HG03039 (cell line): Measurements from ENCODE around the gene DNAJB4.
"Not testable (repeated sequence)": the region's sequence is repeated elsewhere in the genome, so short reads cannot be mapped to it uniquely, and the experiment has no call there.

Experiments used
- ATAC-seq: cut with Tn5 transposase; IDR thresholded peaks from one replicate; pipeline ENCODE4 v1.9.1; 2021; ENCODE audit warnings: mild to moderate bottlenecking, moderate library complexity; ENCODE audit not compliant: unreplicated experiment

DNAJB4 gene

DNA sequence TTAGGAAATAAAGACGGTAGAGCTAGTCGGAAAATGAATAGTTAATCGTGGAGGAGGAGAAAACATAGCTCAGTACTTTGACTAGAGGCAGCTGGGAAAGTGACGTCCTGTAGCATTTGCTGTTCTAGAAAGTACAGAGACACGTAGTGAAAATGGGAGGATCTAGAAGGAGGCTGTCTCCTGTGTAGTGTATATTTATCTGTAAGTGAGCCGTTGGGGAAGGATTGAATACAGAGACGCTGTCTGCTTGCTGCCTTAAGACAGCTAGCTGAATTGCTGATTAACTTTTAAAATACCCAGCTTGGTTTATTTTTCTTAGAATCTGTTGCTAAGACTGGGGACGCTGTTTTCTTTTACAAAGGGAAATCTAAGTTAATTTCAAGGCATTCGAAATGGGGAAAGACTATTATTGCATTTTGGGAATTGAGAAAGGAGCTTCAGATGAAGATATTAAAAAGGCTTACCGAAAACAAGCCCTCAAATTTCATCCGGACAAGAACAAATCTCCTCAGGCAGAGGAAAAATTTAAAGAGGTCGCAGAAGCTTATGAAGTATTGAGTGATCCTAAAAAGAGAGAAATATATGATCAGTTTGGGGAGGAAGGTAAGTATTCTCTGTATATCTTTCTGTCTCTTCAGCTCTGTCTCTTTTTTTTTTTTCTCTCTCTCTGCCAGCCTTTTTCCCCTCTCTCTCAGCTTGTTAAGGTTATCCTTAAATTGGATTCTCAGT is at the start of gene DNAJB4:
DNAJB4 (plus strand) TSS at position 221 of the 729 bp plus-strand sequence; CDS start at position 393, 172 bp downstream.
- ATAC-seq = peak; percentile 99

DNA sequence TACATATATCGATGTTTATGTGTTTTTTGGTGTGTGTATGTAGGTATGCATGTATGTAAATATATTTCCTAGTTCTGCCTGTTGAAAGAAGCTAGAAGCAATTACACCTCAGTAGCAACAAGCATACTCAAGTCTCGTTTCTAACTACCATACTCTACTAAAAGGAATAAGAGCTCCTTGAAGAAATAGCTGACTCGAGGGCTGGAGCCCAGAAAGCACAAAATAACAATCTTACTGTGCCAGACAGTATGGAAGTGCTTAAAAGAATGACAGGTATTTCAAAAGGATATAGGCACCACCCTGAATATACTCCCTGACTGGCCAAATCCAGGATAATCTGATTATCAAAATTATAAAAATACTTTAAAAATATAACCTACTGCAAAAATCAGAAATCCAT is 49.0 kb upstream of the DNAJB4 start:
- no peak for ATAC-seq

DNA sequence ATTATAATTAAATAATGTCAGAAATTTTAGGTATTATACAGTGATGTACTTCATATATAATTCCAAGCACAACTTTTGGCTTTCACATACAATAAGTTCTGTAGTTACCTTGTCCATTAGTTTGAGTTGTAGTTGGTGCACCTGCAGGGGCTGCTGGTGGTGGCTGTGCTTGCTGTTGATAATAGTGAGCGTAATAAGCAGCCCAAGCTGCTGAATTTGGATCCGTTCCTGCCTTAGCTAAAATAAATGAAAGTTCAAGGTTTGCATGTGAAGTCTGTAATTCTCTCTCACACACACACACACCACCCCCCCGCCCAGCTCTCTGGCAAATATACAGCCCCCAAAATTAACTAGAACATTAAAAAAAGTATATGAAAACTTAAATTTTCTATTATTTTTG is 48.3 kb upstream of the DNAJB4 start:
- ATAC-seq = no peak

DNA sequence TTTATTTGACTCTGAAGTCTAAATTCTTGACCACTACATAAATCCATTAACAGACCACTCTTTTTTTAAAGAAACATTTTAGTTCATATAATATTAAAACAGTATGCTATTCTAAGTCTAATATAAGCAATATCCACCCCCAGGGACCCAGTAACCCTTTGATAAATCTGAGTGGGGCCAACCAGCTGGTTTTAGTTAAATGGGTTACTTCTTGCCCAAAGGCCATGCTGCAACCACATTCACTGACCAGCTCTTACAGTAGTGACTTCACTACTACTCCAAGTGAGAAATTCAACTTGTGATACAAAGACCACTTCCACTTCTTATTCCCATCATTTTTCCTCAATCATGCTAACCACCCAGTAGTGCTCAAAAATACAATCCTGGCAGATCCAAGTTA is 46.3 kb upstream of the DNAJB4 start:
- ATAC-seq = no peak

DNA sequence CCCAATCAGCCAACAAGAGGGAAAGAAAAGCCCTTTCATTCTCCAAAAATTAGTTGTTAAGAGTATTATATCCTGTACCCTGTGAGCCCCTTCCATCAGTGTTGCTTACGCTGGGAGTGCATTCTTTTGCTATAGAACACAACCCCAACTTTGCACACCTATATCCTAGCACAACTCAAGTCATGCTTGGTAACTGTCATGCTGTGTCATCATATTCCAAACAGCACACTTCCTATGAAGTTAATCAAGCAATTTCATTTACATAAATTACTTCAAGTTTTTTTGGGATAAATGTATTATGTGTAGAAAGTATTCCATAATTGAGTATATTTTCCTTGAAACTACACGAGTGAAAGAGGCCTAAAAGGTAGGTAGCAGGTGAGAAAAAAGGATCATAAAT is 45.9 kb upstream of the DNAJB4 start:
- no peak for ATAC-seq

DNA sequence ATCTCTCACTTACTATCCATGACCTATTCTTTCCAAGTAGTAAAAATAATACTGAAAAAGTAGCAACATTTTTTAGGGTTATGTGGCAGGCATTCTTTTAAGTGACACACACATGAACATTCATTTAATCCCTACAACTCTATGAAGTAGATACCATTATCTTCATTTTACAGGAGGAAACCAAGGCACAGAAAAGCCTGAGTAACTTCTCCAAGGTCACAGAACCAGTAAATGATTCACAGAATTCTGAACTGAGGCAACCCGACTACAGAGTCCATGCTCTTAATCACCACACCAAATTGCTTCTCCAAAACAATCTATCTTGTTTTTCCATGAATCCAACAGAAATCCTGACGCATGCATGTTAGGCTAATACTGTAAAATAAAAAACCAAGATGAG is 43.3 kb upstream of the DNAJB4 start:
- no peak for ATAC-seq

DNA sequence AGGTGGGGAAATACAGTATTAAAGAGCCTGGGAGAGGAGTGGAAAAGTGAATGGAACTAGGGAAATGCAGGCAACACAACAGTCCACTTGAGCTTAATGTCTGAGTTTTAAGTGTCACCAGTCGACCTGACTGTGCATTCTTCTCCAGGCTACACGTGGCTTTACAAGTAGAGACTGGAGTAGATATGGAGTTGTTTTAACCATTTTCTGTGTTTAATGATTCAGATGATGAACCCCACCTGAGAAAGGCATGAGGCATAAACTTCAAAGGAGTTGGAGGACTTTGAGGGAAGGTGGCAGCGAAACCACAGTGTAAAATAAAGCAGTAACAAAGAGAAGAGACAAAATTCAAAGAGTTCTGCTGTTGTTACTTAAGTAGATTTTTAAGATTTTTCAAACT is 38.4 kb upstream of the DNAJB4 start:
- ATAC-seq = no peak

DNA sequence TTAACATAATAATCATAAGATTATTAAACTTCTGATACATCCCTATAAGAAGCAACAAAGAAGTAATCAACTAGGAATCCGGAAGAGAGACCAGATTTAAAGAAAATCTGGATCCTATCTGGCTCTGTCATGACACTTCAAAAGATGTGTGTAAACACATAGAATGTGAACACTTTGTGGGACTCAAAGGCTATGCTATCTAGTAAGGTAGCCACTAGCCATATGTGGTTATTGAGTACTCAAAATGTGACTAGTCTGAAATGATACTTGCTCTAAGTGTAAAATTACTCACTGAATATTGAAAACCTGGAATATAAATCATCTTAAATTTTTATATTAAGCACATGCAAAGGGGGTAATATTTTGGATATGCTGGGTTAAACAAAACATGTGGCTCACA is 34.5 kb upstream of the DNAJB4 start:
- ATAC-seq = no peak

DNA sequence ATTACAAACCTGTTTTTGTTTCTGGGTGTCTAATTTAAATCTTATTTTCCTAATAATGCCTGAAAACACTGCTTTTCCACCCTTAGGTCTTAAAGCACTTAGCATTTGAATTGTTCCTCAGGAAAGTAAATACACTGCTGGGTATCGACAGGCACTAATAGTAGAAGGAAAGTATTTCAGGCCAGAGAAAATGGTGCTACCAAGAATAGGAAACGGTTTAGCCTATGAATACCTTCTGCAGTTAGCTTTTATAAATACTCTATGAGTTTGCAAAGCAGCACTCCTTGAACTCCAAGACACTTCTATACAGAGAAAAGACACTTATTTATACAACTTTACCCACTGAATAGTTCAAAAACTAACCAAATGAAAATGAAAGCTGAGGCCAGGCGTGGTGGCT is 32.7 kb upstream of the DNAJB4 start:
- no peak for ATAC-seq

DNA sequence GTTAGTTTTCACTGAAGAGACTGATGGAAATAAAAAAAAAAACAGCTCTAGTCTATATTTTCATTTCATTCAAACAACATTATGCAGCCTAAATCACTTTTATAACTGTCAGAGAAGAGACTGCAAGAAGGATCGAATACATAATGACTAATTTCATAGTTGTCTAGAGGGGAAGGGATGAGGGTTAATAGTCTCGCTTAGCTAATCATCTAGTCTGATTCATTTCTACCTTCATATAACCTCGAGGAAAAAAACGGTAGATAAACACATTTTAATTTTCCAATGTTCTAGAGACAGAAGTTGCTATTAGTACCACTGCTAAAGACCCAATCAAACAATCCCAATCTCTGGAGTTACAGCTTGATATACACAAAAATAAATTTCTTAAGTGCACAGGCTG is 29.4 kb upstream of the DNAJB4 start:
- ATAC-seq = no peak

DNA sequence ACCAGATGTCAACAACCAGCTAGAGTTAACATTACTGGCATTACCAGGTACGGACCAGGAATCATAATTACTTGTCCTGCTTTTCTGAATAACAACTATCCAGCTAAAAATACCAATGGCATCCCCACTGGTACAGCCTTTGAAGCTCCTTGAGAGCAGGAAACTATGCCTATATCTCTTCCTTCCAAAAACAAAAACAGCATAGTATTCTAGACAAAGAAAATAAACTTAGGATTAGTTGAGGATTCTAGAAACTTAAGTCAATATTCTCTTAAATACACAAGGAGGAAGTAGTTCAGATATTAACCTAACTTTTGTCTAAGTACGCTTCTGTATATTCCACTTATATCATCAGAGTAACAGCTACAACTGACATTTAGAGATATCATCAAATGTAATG is 28.8 kb upstream of the DNAJB4 start:
- no peak for ATAC-seq

DNA sequence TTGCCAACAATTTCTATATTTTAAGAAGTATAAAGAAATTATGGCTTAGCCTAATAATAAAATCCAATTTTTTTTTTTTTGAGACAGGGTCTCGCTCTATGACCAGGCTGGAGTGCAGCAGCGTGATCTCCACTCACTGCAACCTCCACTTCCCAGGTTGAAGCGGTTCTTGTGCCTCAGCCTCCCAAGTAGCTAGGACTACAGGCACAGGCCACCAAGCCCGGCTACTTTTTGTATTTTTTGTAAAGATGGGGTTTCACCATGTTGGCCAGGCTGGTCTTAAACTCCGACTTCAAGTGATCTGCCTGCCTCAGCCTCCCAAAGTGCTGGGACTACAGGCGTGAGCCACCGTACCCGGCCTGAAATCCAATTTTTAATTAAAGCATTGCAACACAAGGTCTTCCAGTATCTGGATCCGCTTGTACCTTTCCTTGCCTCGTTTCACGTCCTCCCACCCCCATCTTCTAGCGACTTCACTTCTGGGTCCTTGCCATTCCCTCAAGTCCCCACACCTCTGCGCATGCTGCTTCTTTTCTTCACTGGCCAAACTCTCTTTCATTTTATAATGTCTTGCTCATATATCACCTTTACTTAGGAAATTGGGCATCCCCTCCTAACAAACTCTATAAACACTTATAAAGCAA is 28.2 kb upstream of the DNAJB4 start:
- no peak for ATAC-seq

DNA sequence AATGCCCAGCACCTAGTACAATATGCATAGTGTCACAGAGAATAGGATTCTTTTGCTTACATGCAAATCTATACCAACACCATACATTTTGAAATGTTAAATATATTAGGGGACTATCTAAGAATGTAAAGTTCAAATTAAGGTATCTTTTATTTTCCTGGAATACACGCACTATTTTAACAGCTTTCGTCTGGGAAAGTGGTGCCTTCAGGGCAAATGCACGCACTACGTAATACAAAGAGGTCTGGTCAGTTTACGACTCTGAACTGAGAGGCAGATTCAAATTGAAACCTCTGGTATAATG is 26.8 kb upstream of the DNAJB4 start:
- ATAC-seq = no peak

DNA sequence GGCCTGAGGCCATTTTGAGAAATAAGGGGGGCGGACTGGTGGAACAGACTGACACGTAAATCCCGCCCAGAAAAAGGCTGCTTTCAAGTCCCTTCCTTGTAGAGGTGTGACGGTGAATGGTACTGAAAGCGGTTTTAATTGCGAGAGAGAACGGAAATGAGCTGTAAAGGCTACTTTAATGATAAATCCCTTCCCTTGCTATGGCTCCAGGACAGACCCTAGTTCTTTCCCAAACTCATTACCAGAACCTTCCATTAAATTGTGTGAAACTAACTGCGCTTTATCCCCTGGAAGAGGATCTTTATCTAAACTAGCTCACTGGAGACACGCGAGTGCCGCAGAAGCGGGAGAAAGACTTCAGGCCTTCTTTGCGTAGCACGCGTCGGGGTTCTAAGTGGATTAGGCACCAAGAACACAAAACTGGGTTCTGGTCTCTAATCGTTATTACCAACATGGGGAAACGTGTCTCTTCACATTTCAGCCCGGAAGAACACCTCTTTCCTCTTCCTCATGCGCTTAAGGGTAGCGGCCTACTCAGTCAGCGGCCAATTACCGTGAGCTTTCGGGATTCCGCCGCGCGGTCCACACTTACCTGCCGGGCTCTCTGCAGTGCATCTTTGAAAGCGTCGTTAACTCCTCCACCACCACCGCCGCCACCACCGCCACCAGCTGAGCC is 26.3 kb upstream of the DNAJB4 start:
- peak; percentile 61 for ATAC-seq

DNA sequence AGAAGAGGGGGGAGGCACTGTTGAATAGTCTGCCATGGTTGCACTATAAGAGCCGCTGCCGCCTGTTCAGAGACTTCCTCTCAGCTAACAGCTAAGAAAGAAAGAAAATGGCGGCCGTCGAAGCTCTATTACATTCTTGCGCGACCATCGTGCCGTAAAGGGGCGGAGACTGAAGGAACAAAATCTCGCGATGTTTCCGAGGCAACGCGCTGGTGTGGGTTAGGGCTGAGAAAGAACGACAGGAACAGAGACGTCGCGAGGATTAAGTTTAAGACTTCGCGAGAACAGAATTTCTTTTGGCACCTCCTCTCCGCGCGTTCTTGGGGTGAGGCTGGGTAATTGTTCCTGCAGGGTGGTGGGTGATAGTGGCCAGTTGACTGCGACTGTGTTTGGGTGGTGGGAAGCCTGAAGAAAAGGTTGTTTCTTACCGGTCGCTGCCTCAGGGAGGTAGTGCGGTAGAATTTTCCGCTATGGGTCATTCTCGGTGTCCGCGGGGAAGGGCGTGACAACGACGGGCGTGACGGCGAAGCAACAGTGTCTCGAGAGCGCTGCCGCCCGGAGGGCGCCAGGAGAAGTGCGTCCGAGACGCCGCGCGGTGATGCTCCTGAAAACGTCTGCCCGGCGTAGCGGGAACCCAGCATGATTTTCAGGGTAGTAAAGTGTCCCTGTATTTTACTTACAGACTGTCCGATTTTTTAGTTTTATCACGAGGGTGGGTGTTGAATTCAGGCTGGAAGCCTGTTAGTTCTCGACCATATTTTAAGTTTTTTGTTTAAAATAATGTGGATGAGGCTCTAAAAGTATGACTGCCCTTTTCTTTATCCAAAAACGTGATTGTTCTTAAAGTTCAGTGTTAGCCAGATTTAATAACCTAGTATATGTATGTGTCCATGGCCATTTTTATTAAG is 25.5 kb upstream of the DNAJB4 start, which contains the start of gene FUBP1:
FUBP1 (minus strand) TSS at position 104 of the 908 bp plus-strand sequence; CDS start at position 36, 68 bp downstream.
- ATAC-seq = peak; percentile 72

DNA sequence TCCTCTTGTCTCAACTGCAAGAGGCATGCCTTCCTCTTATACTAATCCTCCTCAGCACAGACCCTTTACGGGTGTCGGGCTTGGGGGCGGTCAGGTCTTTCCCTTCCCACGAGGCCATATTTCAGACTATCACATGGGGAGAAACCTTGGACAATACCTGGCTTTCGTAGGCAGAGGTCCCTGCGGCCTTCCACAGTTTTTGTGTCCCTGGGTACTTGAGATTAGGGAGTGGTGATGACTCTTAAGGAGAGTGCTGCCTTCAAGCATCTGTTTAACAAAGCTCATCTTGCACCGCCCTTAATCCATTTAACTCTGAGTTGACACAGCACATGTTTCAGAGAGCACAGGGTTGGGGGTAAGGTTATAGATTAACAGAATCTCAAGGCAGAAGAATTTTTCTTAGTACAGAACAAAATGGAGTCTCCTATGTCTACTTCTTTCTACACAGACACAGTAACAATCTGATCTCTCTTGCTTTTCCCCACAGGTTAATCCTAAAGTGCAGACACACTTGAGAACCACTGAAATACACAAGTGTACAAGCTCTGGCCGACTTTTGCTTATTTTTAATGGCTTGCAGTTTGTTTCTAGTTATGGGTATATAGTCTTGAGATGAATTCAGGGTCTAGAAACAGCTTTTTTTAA is 21.3 kb upstream of the DNAJB4 start:
- ATAC-seq = not testable (repeated sequence)

DNA sequence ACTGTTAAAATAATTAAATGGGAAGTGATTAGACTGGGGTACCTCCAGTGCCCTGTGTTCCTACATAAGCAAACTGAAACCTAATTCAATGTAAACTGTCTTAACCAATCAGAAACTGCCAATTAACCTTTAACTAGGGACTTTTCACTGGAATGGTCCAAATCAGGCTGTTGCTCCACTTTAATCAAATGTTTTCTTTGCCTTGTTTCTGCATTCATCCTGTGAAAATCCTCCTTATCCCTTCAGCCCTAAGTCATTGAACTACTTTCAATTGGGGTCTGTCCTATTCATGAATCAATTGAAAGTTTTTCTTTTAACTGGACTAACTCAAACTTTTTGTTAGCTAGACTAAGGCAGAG is 20.8 kb upstream of the DNAJB4 start:
- ATAC-seq = no peak

DNA sequence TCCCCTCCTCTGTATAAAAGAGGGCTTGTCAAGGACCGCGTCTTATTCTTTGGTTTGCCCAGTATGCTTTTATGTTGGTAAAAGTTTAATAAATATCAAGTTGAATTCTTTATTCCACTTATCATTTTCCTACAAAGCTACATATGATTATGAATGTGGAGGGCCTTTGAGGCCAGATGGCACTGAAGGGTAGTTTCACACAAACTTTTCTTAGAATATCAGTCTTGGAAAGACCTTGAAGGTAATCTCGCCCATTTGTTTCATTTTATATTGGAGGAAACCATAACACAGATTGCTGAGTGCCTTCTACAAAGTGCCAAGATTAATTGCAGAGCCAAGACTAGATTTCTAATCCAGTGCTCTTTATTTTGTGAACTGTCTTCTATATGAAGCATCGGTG is 20.1 kb upstream of the DNAJB4 start:
- ATAC-seq = no peak

DNA sequence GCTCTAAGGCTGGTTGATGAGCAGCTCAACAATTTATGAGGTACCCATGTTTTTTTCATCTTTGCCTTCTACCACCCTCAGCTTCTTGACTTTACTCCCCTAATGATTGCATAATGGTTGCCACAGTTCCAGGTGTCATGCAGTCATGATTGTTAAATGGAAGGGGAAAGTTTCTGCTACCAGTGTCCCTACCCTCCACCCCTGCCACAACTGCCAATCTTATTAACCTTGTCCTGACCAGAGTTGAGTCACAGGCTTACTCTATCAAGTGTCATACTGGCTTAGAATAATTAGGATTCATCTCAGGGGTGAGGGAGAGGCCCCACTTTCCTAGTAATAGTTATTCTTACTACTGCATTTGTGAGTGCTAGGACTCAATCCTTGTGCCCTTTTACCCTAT is 17.9 kb upstream of the DNAJB4 start:
- no peak for ATAC-seq

DNA sequence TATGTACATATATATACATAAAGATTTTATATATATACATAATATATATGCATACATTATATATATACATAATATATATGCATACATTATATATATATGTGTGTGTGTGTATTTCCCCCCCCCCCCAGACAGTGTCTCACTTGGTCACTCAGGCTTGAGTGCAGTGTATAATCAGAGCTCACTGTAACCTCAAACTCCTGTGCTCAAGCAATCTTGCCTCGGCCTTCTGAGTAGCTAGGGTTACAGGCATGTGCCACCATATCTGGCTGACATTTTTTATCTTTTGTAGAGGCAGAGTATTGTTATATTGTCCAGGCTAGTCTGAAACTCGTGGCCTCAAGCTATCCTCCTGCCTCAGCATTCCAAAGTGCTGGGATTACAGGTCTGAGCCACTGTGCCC is 16.8 kb upstream of the DNAJB4 start:
- ATAC-seq = no peak

DNA sequence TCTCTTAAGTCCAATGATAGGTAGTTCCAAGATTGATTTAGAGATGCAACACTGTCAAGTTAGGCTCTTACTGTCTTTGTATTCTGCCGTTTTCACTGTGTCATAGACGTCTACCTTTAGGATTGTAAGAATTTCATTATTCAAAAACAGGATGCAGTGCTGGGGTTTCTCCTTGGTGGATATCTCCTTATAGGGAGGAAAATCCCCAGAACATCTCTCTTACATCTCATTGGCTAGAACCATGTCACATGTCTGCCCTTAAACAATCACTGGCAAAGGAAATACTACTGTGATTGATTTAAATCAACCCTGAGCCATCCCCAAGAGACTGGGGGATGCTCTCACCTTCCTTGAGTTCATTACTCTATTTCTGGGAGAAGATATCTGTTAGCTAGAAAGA is 15.0 kb upstream of the DNAJB4 start:
- no peak for ATAC-seq
